ENCODE measurements around the gene DRD4.

DRD4 gene

GRCh38 chr11:598005-598680 lies 38.9 kb upstream of the DRD4 start:
- in situ Hi-C loops (cut with HindIII; ENCODE audit: low pct_ligation_motif_present, low sequenced_read_pairs), result no loop called here
- no peak overlapping the region for H3K4me3 ChIP-seq (ENCODE audit: low read depth, low read length)
- no peaks in the 10 kb centered on the region for H3K27me3 ChIP-seq (replicated peaks)
- DNase-seq, result no peak
- TF ChIP-seq CTCF (IDR thresholded peaks at IDR 0.05; ENCODE audit: low read depth, low read length, missing control alignments), result no peak
- peaks cover 65% of the 10 kb centered on the region for H3K36me3 ChIP-seq (replicated peaks)
- H3K27ac ChIP-seq, result no peak overlapping the region

GRCh38 chr11:601573-602245 lies 35.4 kb upstream of the DRD4 start:
- Histone ChIP-seq H3K27ac (no peak overlapping the region), H3K36me3 (replicated peaks) (peaks cover 72% of the 10 kb centered on the region), H3K4me3 (ENCODE audit: low read depth, low read length) (no peak overlapping the region), H3K27me3 (replicated peaks) (no peaks in the 10 kb centered on the region)
- no peak for DNase-seq
- TF ChIP-seq CTCF (IDR thresholded peaks at IDR 0.05; ENCODE audit: low read depth, low read length, missing control alignments), result no peak
- in situ Hi-C loops (cut with HindIII; ENCODE audit: low pct_ligation_motif_present, low sequenced_read_pairs), result no loop called here

- TF ChIP-seq CTCF (IDR thresholded peaks at IDR 0.05; ENCODE audit: low read depth, low read length, missing control alignments), result no peak
- in situ Hi-C loops (cut with HindIII; ENCODE audit: low pct_ligation_motif_present, low sequenced_read_pairs), result no loop called here
- no peak overlapping the region for H3K4me3 ChIP-seq (ENCODE audit: low read depth, low read length)
- no peak for DNase-seq
- no peak overlapping the region for H3K27ac ChIP-seq
- H3K36me3 ChIP-seq (replicated peaks), result peaks cover 77% of the 10 kb centered on the region
- H3K27me3 ChIP-seq (replicated peaks), result no peaks in the 10 kb centered on the region
These were observed 33.9 kb upstream of the DRD4 start for GRCh38 chr11:603154-603553.

GRCh38 chr11:605286-606129 lies 31.6 kb upstream of the DRD4 start:
- DNase-seq, result no peak
- H3K27me3 ChIP-seq (replicated peaks), result no peaks in the 10 kb centered on the region
- no peak overlapping the region for H3K4me3 ChIP-seq (ENCODE audit: low read depth, low read length)
- H3K27ac ChIP-seq, result no peak overlapping the region
- in situ Hi-C loops (cut with HindIII; ENCODE audit: low pct_ligation_motif_present, low sequenced_read_pairs), result no loop called here
- no peak for TF ChIP-seq CTCF (IDR thresholded peaks at IDR 0.05; ENCODE audit: low read depth, low read length, missing control alignments)
- H3K36me3 ChIP-seq (replicated peaks), result peaks cover 80% of the 10 kb centered on the region

GRCh38 chr11:606245-606644 lies 30.8 kb upstream of the DRD4 start:
- TF ChIP-seq CTCF (IDR thresholded peaks at IDR 0.05; ENCODE audit: low read depth, low read length, missing control alignments), result no peak
- Histone ChIP-seq H3K27me3 (replicated peaks) (no peaks in the 10 kb centered on the region), H3K4me3 (ENCODE audit: low read depth, low read length) (no peak overlapping the region), H3K27ac (no peak overlapping the region), H3K36me3 (replicated peaks) (peaks cover 81% of the 10 kb centered on the region)
- in situ Hi-C loops (cut with HindIII; ENCODE audit: low pct_ligation_motif_present, low sequenced_read_pairs), result no loop called here
- DNase-seq, result no peak

Data from brain microvascular endothelial cell (primary cell).